IMR-90 (cell line): ENCODE data around the gene WDR45B.

Experiments
- BHLHE40 ChIP-seq: fragments of 150-350 bp; IDR thresholded peaks from 2 replicates; pipeline ENCODE4 v1.6.1; 2016; ENCODE audit warnings: mild to moderate bottlenecking, low read depth, low read length
- CEBPB ChIP-seq: IDR thresholded peaks from 2 replicates; pipeline ENCODE4 v1.6.1; 2012; ENCODE audit warnings: low read depth, low read length, improper control_type of control experiment
- CHD1 ChIP-seq: IDR thresholded peaks from 2 replicates; pipeline ENCODE4 v1.6.1; 2012; ENCODE audit warnings: low read depth, low read length, improper control_type of control experiment
- ELK1 ChIP-seq: fragments of 150-350 bp; IDR thresholded peaks from 2 replicates; pipeline ENCODE4 v1.6.1; 2016; ENCODE audit warnings: low read depth, mild to moderate bottlenecking, low read length, moderate library complexity, borderline replicate concordance
- MAFK ChIP-seq: IDR thresholded peaks from 2 replicates; pipeline ENCODE4 v1.6.1; 2012; ENCODE audit warnings: low read depth, low read length, improper control_type of control experiment
- MAZ ChIP-seq: IDR thresholded peaks from 2 replicates; pipeline ENCODE4 v1.6.1; 2012; ENCODE audit warnings: low read depth, mild to moderate bottlenecking, low read length, improper control_type of control experiment, moderate library complexity, borderline replicate concordance
- POLR2A ChIP-seq: IDR thresholded peaks from 2 replicates; pipeline ENCODE4 v1.6.1; 2012; ENCODE audit warnings: mild to moderate bottlenecking, low read depth, low read length
- RAD21 ChIP-seq: IDR thresholded peaks from 2 replicates; pipeline ENCODE4 v1.6.1; 2012; ENCODE audit warnings: low read length, improper control_type of control experiment
- RFX5 ChIP-seq: IDR thresholded peaks from 2 replicates; pipeline ENCODE4 v1.8.0; 2012; ENCODE audit warnings: low read depth, mild to moderate bottlenecking, low read length, moderate library complexity
- SMC3 ChIP-seq: fragments of 150-350 bp; IDR thresholded peaks from 2 replicates; pipeline ENCODE4 v1.6.1; 2016; ENCODE audit warnings: low read depth, mild to moderate bottlenecking, antibody characterized with exemption, low read length, moderate library complexity
- USF2 ChIP-seq: fragments of 150-350 bp; IDR thresholded peaks from 2 replicates; pipeline ENCODE4 v1.6.1; 2017; ENCODE audit warnings: mild to moderate bottlenecking, antibody characterized with exemption, low read length, low read depth
- TF ChIP-seq, protein P1 (sequence below): conservative IDR thresholded peaks from 2 replicates; pipeline ENCODE4 v1.5.1; 2012; ENCODE audit warnings: mild to moderate bottlenecking, low read depth, low read length, improper control_type of control experiment

GRCh38 chr17:82687871-82688270 is 39.6 kb upstream of the WDR45B start:
- TF ChIP-seq, protein P1, sequence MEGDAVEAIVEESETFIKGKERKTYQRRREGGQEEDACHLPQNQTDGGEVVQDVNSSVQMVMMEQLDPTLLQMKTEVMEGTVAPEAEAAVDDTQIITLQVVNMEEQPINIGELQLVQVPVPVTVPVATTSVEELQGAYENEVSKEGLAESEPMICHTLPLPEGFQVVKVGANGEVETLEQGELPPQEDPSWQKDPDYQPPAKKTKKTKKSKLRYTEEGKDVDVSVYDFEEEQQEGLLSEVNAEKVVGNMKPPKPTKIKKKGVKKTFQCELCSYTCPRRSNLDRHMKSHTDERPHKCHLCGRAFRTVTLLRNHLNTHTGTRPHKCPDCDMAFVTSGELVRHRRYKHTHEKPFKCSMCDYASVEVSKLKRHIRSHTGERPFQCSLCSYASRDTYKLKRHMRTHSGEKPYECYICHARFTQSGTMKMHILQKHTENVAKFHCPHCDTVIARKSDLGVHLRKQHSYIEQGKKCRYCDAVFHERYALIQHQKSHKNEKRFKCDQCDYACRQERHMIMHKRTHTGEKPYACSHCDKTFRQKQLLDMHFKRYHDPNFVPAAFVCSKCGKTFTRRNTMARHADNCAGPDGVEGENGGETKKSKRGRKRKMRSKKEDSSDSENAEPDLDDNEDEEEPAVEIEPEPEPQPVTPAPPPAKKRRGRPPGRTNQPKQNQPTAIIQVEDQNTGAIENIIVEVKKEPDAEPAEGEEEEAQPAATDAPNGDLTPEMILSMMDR: no peak
- no peak for TF ChIP-seq POLR2A
- TF ChIP-seq RFX5: no peak
- no peak for TF ChIP-seq ELK1
- no peak for TF ChIP-seq RAD21
- no peak for TF ChIP-seq MAZ
- TF ChIP-seq SMC3: no peak
- TF ChIP-seq CEBPB: no peak
- no peak for TF ChIP-seq BHLHE40
- TF ChIP-seq MAFK: no peak
- no peak for TF ChIP-seq USF2
- TF ChIP-seq CHD1: no peak
